Loucy (cell line): ENCODE results near the gene ZNF148.

Source experiments
- CTCF ChIP-seq: fragments of 200-600 bp; sonication (generic); conservative IDR thresholded peaks from 2 replicates; pipeline ENCODE4 v1.5.1; 2014; ENCODE audit warnings: mild to moderate bottlenecking, antibody characterized with exemption, low read length
- EZH2phosphoT487 ChIP-seq: fragments of 200-600 bp; IDR thresholded peaks from 2 replicates; pipeline ENCODE4 v1.6.1; 2018; ENCODE audit warnings: antibody characterized with exemption, mild to moderate bottlenecking, moderate library complexity, borderline replicate concordance

- no peak for TF ChIP-seq CTCF
- TF ChIP-seq EZH2phosphoT487 = no peak
Observed at GRCh38 chr3:125349556-125350165, 25.5 kb downstream of the ZNF148 start.
